Measurements from ENCODE around the gene LAT.

Gene LAT

GRCh38 chr16:28984619-28985135 lies at the start of gene LAT:
TSS of gene LAT (plus strand) at chr16:28985052. CDS start at chr16:28985418, 366 bp downstream.
- TF ChIP-seq CTCF (IDR thresholded peaks at IDR 0.05; ENCODE audit: low read depth, low read length) = no peak
- no peaks in the 10 kb centered on the region for H3K27me3 ChIP-seq (ENCODE audit: insufficient read depth, low read depth, severe bottlenecking)
- H3K36me3 ChIP-seq = peaks cover 33% of the 10 kb centered on the region
- H3K27ac ChIP-seq = no peak within 1 kb of the TSS
- DNase-seq = no peak
- H3K4me3 ChIP-seq (ENCODE audit: low read depth, low read length) = no peak within 1 kb of the TSS
- H3K9me3 ChIP-seq (ENCODE audit: severe bottlenecking) = peaks cover 3% of the 10 kb centered on the region

DNA sequence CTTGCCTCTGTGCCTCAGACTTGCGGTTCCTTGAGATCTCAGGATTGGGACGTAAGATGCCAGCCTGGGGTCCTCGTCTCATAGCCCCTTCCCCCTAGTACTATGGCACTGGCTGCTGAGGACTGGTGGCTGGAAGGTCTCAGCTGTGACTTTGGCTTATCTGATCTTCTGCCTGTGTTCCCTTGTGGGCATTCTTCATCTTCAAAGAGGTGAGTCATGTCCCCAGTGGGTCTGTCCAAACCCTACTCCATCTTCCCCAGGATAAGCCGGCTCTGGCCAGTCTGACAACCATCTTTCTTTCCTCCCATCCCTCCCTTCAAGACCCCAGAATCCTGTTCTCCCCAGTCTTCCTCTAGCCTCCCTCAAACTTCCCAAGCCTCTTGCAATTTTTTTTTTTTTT lies 49.5 kb upstream of the LAT start:
- TF ChIP-seq CTCF (IDR thresholded peaks at IDR 0.05; ENCODE audit: low read depth, low read length) = no peak
- Histone ChIP-seq H3K36me3 (no peaks in the 10 kb centered on the region), H3K27ac (no peak overlapping the region), H3K9me3 (ENCODE audit: severe bottlenecking) (no peaks in the 10 kb centered on the region), H3K4me3 (ENCODE audit: low read depth, low read length) (no peak overlapping the region), H3K27me3 (ENCODE audit: insufficient read depth, low read depth, severe bottlenecking) (no peaks in the 10 kb centered on the region)
- no peak for DNase-seq

DNA sequence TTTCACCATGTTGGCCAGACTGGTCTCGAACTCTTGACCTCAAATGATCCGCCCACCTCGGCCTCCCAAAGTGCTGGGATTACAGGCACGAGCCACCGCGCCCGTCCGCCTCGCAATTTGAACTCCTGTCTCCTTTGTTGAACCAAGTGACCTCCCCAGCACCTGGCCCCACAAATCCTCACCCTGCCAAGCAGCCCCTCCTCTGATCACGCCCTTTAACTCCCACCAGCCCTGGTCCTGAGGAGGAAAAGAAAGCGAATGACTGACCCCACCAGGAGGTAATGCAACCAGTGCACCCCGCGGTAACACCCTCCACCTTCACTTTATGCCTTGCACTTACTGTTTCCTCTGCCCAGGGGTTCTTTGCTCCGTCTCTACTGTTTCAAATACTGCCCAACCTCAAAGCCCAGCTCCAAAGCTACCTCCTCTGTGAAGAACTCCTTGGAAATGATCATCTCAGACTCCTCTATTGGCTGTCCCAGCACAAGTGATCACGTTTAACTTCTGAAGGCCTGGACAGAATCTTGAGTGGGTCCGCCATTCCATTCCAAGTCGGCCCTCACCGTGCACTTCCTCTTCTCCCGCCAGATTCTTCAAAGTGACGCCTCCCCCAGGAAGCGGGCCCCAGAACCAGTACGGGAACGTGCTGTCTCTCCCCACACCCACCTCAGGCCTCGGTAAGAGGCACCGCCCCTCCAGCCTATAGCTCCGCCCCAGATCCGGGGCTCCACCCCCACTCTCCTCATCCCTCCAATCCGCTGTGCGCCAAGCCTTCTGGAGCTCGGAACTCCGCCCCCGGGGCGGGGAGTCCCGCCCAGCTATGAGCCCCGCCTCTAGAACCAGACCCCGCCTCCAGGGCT lies 48.7 kb upstream of the LAT start:
- DNase-seq = peak; percentile 39
- Histone ChIP-seq H3K27me3 (ENCODE audit: insufficient read depth, low read depth, severe bottlenecking) (no peaks in the 10 kb centered on the region), H3K4me3 (ENCODE audit: low read depth, low read length) (no peak overlapping the region), H3K9me3 (ENCODE audit: severe bottlenecking) (no peaks in the 10 kb centered on the region), H3K36me3 (no peaks in the 10 kb centered on the region), H3K27ac (no peak overlapping the region)
- no peak for TF ChIP-seq CTCF (IDR thresholded peaks at IDR 0.05; ENCODE audit: low read depth, low read length)

DNA sequence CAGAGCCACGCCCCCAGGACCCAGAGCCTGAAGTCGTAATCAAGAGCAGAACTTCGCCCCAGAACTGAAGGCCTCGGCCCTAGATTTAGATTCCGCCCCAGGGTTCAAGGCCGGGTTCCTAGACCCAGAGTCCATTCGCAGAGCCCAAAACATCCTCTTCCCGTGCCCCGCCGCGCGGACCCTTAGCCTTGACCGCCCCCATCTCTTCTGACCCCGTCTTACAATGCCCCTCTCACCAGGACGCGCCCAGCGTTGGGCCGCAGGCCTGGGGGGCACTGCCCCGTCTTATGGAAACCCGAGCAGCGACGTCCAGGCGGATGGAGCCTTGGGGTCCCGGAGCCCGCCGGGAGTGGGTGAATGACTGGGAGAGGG lies 48.1 kb upstream of the LAT start:
- H3K4me3 ChIP-seq (ENCODE audit: low read depth, low read length) = no peak overlapping the region
- no peaks in the 10 kb centered on the region for H3K36me3 ChIP-seq
- no peak for DNase-seq
- no peak overlapping the region for H3K27ac ChIP-seq
- TF ChIP-seq CTCF (IDR thresholded peaks at IDR 0.05; ENCODE audit: low read depth, low read length) = no peak
- no peaks in the 10 kb centered on the region for H3K9me3 ChIP-seq (ENCODE audit: severe bottlenecking)
- no peaks in the 10 kb centered on the region for H3K27me3 ChIP-seq (ENCODE audit: insufficient read depth, low read depth, severe bottlenecking)

DNA sequence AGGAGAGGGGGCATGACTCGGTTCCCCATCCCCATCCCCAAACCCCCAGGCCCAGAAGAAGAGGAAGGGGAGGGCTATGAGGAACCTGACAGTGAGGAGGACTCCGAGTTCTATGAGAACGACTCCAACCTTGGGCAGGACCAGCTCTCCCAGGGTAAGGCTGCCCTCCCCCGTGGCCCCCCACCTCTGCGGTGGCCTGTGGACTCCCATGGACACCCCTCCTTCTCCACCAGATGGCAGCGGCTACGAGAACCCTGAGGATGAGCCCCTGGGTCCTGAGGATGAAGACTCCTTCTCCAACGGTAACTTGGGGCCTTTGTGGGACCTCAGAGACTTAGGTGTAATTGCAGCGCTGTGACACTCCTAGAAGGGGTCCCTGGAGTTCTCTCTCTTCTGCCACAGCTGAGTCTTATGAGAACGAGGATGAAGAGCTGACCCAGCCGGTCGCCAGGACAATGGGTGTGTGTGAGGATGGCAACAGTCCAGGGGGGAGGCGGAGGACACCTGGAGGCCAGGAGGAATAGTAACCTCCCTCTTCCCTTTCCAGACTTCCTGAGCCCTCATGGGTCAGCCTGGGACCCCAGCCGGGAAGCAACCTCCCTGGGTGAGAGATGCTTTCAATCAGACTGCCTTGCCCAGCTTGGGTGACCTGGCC lies 47.5 kb upstream of the LAT start:
- no peak overlapping the region for H3K27ac ChIP-seq
- no peaks in the 10 kb centered on the region for H3K36me3 ChIP-seq
- no peaks in the 10 kb centered on the region for H3K9me3 ChIP-seq (ENCODE audit: severe bottlenecking)
- TF ChIP-seq CTCF (IDR thresholded peaks at IDR 0.05; ENCODE audit: low read depth, low read length) = 0 out of 2 replicates have a peak, but pooled peaks have one; percentile 10
- no peak overlapping the region for H3K4me3 ChIP-seq (ENCODE audit: low read depth, low read length)
- DNase-seq = peak; percentile 37
- H3K27me3 ChIP-seq (ENCODE audit: insufficient read depth, low read depth, severe bottlenecking) = no peaks in the 10 kb centered on the region

All from WERI-Rb-1 (cell line).